ENCODE data around the gene AFF2. TPM values are rescaled to one million over a fixed set of nuclear protein-coding genes. Genes with fewer than 3 reads are reported as not detected.

AFF2 gene
- total RNA-seq (2014; rRNA removed; shearing (Covaris generic)), result not detected in 2 replicates

DNA sequence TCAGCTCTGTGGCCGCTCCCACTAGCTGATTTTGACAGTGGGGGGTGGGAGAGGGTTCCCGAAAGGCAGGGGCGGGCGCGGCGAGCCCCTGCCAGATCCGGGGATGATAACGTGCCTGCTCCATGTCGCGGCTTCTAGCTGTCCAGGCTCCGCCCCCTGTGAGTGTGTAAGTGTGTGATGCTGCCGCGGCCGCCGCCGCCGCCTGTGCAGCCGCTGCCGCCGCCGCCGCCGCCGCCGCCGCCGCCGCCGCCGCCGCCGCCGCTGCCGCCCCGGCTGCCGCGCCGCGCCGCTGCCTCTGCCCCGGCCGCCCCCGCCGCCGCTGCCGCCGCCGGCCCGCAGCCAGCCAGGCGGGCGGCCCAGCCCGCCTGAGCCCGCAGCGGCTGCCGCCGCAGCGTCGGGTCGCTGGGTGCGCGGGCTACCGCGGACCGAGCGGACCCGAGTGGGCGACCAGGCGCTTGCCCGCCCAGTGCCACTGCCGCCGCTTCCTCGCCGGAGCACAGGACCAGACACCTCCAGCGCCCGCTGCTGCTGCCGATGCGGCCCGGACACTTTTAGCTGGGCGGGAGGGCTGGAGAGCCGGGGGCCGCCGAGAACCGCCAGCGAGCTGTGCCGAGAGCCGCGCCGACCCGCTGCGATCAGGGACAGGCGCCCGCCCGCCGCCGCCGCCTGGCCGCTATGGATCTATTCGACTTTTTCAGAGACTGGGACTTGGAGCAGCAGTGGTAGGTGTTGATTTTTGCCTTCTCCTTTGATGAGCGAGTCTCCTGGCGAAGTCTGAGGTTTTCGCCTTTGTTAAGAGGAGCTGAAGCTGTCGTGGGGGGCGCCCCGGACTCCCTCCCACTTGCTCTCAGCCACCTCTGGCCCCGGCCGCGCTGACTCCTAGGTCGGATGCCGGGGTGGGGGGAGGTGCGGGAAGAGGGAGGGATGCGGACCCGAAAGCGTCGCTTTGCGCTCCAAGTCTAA, at the start of gene AFF2:
AFF2 (plus strand) TSS at position 195 of the 963 bp plus-strand sequence; CDS start at position 676, 481 bp downstream.

Small RNA genes lying within 50 kb of the gene (small RNA-seq; reads per million reads assigned to genes)
- 0.17 reads per million for gene RN7SKP267
